HCT116 (cell line): ENCODE results near the gene MAP2K2. TPM values are rescaled to one million over a fixed set of nuclear protein-coding genes. Genes with fewer than 3 reads are reported as not detected.

Experiments used
- ATAC-seq: fragments of 200-7000 bp; cut with Tn5 transposase; 2 replicates; pipeline ENCODE4 v1.9.1; 2020; ENCODE audit warnings: mild to moderate bottlenecking, moderate library complexity
- BruUV-seq: library from RNA; stranded (reverse); fragments of 400-500 nt; replicated peaks from 2 replicates; lab custom pipeline; 2021; lab: Mats Ljungman, UMichigan
- CTCF ChIA-PET: fragments of 300-600 bp; sonication (Branson Sonifier 250); formaldehyde crosslinking; loops from one replicate; lab custom pipeline; 2021; ENCODE audit warnings: antibody characterized with exemption; lab: Charles Lee
- POLR2A ChIA-PET: fragments of 300-600, 350-600 bp; sonication (Branson Sonifier 250); formaldehyde crosslinking; loops from one replicate; lab custom pipeline; 2021; ENCODE audit warnings: antibody characterized with exemption; lab: Charles Lee
- RAD21 ChIA-PET, 2 experiments: fragments of 300-600 bp; sonication (Branson Sonifier 250); formaldehyde crosslinking; loops; one replicate each; lab custom pipeline; 2023; ENCODE audit warnings: low total read pairs in 2 of 2; ENCODE audit not compliant: uncharacterized antibody in 2 of 2, unreplicated experiment in 2 of 2, low non-redundant PET in 1 of 2; lab: Charles Lee
- DNase-seq: peaks from one replicate; pipeline ENCODE4 v3.0.0-alpha.2; 2010; ENCODE audit warnings: low read depth, low spot score
- H2AFZ ChIP-seq: fragments of 200-600 bp; shearing (Covaris generic), sonication (generic); 2 replicates; pipeline ENCODE4 v1.6.1; 2017; ENCODE audit warnings: low read depth, mixed run types, mixed read lengths, antibody characterized with exemption, low read length; ENCODE audit not compliant: poor library complexity, severe bottlenecking
- H3K27ac ChIP-seq: 2 replicates; pipeline ENCODE4 v1.5.1; 2012; ENCODE audit warnings: low read depth, low read length
- H3K27me3 ChIP-seq: fragments of 200-600 bp; sonication (generic); 2 replicates; pipeline ENCODE4 v1.6.1; 2016; ENCODE audit warnings: mixed run types, low read length, mixed read lengths; ENCODE audit not compliant: insufficient read depth
- H3K36me3 ChIP-seq, 2 experiments: fragments of 200-500 bp in 1 of 2; fragments of 200-600 bp in 1 of 2; sonication (Bioruptor generic) in 1 of 2; sonication (generic) in 1 of 2; 2 replicates each; pipeline versions ENCODE4 v1.5.1 to v1.6.1; 2014 to 2016; ENCODE audit warnings: low read length in 2 of 2, inconsistent platforms in 1 of 2, mixed read lengths in 1 of 2, mixed run types in 1 of 2; ENCODE audit not compliant: insufficient read depth in 2 of 2, control insufficient read depth in 1 of 2
- H3K4me1 ChIP-seq, 2 experiments: fragments of 200-600 bp in 1 of 2; sonication (generic) in 1 of 2; 2 replicates each; pipeline versions ENCODE4 v1.5.1 to v1.6.1; 2012 to 2017; ENCODE audit warnings: low read length in 2 of 2, inconsistent platforms in 1 of 2, mild to moderate bottlenecking in 1 of 2, mixed read lengths in 1 of 2, mixed run types in 1 of 2, moderate library complexity in 1 of 2; ENCODE audit not compliant: insufficient read depth in 2 of 2, control insufficient read depth in 1 of 2
- H3K4me2 ChIP-seq: fragments of 200-600 bp; sonication (generic); 2 replicates; pipeline ENCODE4 v1.6.1; 2017; ENCODE audit warnings: mixed run types, low read length, mixed read lengths
- H3K4me3 ChIP-seq, 2 experiments: fragments of 200-600 bp in 1 of 2; sonication (generic) in 1 of 2; replicated peaks in 1 of 2; 2 replicates each; pipeline ENCODE4 v1.5.1; 2011 to 2016; ENCODE audit warnings: low read length in 2 of 2, control low read depth in 1 of 2, low read depth in 1 of 2, mild to moderate bottlenecking in 1 of 2, mixed read lengths in 1 of 2, mixed run types in 1 of 2
- H3K79me2 ChIP-seq: fragments of 200-600 bp; sonication (generic); 2 replicates; pipeline ENCODE4 v1.6.1; 2017; ENCODE audit warnings: mild to moderate bottlenecking, mixed run types, low read length, moderate library complexity, mixed read lengths; ENCODE audit not compliant: insufficient read depth
- H3K9ac ChIP-seq: fragments of 200-600 bp; sonication (generic); 2 replicates; pipeline ENCODE4 v1.6.1; 2016; ENCODE audit warnings: low read length, mixed read lengths
- H3K9me2 ChIP-seq: fragments of 200-600 bp; sonication (generic), shearing (Covaris generic); 2 replicates; pipeline ENCODE4 v1.6.1; 2017; ENCODE audit warnings: mixed run types, mild to moderate bottlenecking, moderate library complexity; ENCODE audit not compliant: insufficient read depth
- H3K9me3 ChIP-seq, 2 experiments: fragments of 200-500 bp in 1 of 2; fragments of 200-600 bp in 1 of 2; sonication (Bioruptor generic) in 1 of 2; sonication (generic) in 1 of 2; 2 replicates each; pipeline ENCODE4 v1.6.1; 2014 to 2017; ENCODE audit warnings: low read length in 2 of 2, mixed read lengths in 2 of 2, inconsistent platforms in 1 of 2, low read depth in 1 of 2, mild to moderate bottlenecking in 1 of 2, mixed run types in 1 of 2, moderate library complexity in 1 of 2; ENCODE audit not compliant: control insufficient read depth in 1 of 2, insufficient read depth in 1 of 2
- H4K20me1 ChIP-seq: fragments of 200-600 bp; sonication (generic), shearing (Covaris generic); 2 replicates; pipeline ENCODE4 v1.6.1; 2017; ENCODE audit warnings: mixed run types, mild to moderate bottlenecking, moderate library complexity; ENCODE audit not compliant: insufficient read depth
- EGR1 ChIP-seq: IDR thresholded peaks from 2 replicates; pipeline ENCODE4 v1.6.1; 2012; ENCODE audit warnings: low read depth
- ELF1 ChIP-seq: IDR thresholded peaks from 2 replicates; pipeline ENCODE4 v1.6.1; 2012; ENCODE audit warnings: low read depth, borderline replicate concordance
- FOSL1 ChIP-seq: IDR thresholded peaks from 2 replicates; pipeline ENCODE4 v1.6.1; 2012; ENCODE audit warnings: low read depth
- SIN3A ChIP-seq: IDR thresholded peaks from 2 replicates; pipeline ENCODE4 v1.6.1; 2012; ENCODE audit warnings: low read depth
- SRF ChIP-seq: IDR thresholded peaks from 2 replicates; pipeline ENCODE4 v1.6.1; 2012; ENCODE audit warnings: low read depth
- TCF7L2 ChIP-seq: IDR thresholded peaks from 2 replicates; pipeline ENCODE4 v1.7.0; 2011; ENCODE audit warnings: borderline replicate concordance, inconsistent platforms; ENCODE audit not compliant: insufficient read depth, insufficient read length; ENCODE audit errors: extremely low read depth
- ZFX ChIP-seq: fragments of 450-650 bp; IDR thresholded peaks from 2 replicates; pipeline ENCODE4 v1.6.1; 2017
- intact Hi-C: fragments of 100-400 bp; cut with micrococcal nuclease; formaldehyde crosslinking; loops from 2 replicates; pipeline ENCODE4 v1.10.0; 2022
- total RNA-seq: library from RNA; stranded (reverse); gene quantifications from one replicate; pipeline ENCODE4 v1.2.1, GENCODE V29; 2021; ENCODE audit not compliant: unreplicated experiment
- TF ChIP-seq, protein P1 (sequence below): IDR thresholded peaks from 2 replicates; pipeline ENCODE4 v1.6.1; 2012; ENCODE audit warnings: low read depth
- TF ChIP-seq, protein P2 (sequence below): IDR thresholded peaks from 2 replicates; pipeline ENCODE4 v1.6.1; 2012
- TF ChIP-seq, protein P3 (sequence below): IDR thresholded peaks from 2 replicates; pipeline ENCODE4 v1.6.1; 2012

MAP2K2 gene
- total RNA-seq, 1 experiment from 2014 or later, result 186 TPM

GRCh38 chr19:4094761-4095487 lies 29.0 kb downstream of the MAP2K2 start:
- Histone ChIP-seq H3K79me2 (no peaks in the 10 kb centered on the region), H3K27me3 (no peaks in the 10 kb centered on the region), H3K4me3 (no peak overlapping the region), H3K9me2 (no peaks in the 10 kb centered on the region), H3K4me1 (no peaks in the 10 kb centered on the region), H3K4me2 (no peak overlapping the region), H3K27ac (no peak overlapping the region), H3K36me3 (peaks cover 7 to 14% of the 10 kb centered on the region in 2 experiments; a peak in 2 of 4 replicates), H3K9me3 (no peaks in the 10 kb centered on the region), H3K9ac (no peak overlapping the region), H4K20me1 (no peaks in the 10 kb centered on the region), H2AFZ (no peak overlapping the region)
- RAD21 ChIA-PET, result no interaction called here
- intact Hi-C loops, result no loop called here
- no peak for DNase-seq
- CTCF ChIA-PET, result no interaction called here
- TF ChIP-seq, protein P1, sequence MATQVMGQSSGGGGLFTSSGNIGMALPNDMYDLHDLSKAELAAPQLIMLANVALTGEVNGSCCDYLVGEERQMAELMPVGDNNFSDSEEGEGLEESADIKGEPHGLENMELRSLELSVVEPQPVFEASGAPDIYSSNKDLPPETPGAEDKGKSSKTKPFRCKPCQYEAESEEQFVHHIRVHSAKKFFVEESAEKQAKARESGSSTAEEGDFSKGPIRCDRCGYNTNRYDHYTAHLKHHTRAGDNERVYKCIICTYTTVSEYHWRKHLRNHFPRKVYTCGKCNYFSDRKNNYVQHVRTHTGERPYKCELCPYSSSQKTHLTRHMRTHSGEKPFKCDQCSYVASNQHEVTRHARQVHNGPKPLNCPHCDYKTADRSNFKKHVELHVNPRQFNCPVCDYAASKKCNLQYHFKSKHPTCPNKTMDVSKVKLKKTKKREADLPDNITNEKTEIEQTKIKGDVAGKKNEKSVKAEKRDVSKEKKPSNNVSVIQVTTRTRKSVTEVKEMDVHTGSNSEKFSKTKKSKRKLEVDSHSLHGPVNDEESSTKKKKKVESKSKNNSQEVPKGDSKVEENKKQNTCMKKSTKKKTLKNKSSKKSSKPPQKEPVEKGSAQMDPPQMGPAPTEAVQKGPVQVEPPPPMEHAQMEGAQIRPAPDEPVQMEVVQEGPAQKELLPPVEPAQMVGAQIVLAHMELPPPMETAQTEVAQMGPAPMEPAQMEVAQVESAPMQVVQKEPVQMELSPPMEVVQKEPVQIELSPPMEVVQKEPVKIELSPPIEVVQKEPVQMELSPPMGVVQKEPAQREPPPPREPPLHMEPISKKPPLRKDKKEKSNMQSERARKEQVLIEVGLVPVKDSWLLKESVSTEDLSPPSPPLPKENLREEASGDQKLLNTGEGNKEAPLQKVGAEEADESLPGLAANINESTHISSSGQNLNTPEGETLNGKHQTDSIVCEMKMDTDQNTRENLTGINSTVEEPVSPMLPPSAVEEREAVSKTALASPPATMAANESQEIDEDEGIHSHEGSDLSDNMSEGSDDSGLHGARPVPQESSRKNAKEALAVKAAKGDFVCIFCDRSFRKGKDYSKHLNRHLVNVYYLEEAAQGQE, result no peak
- TF ChIP-seq, protein P2, sequence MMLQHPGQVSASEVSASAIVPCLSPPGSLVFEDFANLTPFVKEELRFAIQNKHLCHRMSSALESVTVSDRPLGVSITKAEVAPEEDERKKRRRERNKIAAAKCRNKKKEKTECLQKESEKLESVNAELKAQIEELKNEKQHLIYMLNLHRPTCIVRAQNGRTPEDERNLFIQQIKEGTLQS, result no peak
- TF ChIP-seq SRF (no peak), SIN3A (no peak), TCF7L2 (no peak), EGR1 (no peak), ZFX (no peak), ELF1 (no peak), FOSL1 (no peak)
- TF ChIP-seq, protein P3, sequence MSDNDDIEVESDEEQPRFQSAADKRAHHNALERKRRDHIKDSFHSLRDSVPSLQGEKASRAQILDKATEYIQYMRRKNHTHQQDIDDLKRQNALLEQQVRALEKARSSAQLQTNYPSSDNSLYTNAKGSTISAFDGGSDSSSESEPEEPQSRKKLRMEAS, result no peak
- POLR2A ChIA-PET, result no interaction called here
- no TSS peak for BruUV-seq
- no peak for ATAC-seq
